HepG2 (cell line): ENCODE data around the gene LRRC8E. TPM values are rescaled to one million over a fixed set of nuclear protein-coding genes. Genes with fewer than 3 reads are reported as not detected.

Experiments
- ATAC-seq: fragments of 200-7000 bp; cut with Tn5 transposase; 3 replicates; pipeline ENCODE4 v1.9.1; 2020; ENCODE audit warnings: mild to moderate bottlenecking, moderate library complexity
- BruUV-seq: library from RNA; stranded (reverse); fragments of 400-500 nt; replicated peaks from 2 replicates; lab custom pipeline; 2021; lab: Mats Ljungman, UMichigan
- CTCF ChIA-PET: fragments of 300-600 bp; formaldehyde crosslinking; extraction: SDS; loops from one replicate; lab custom pipeline; 2021; ENCODE audit warnings: low total read pairs, inconsistent platforms, low intra/inter-chr PET ratio; lab: Yijun Ruan, JAX
- POLR2A ChIA-PET: fragments of 350-600 bp; sonication (Branson Sonifier 250); formaldehyde crosslinking; loops from one replicate; lab custom pipeline; 2020; ENCODE audit warnings: antibody characterized with exemption, inconsistent platforms; lab: Yijun Ruan, JAX
- DNase-seq: peaks from one replicate; pipeline ENCODE4 v3.0.0-alpha.2; 2015; ENCODE audit warnings: low spot score
- FAIRE-seq: peaks from 3 replicates; lab custom pipeline; 2011; peaks lifted over from hg19 to GRCh38; lab: Jason Lieb, UNC
- H2AFZ ChIP-seq: one replicate; pipeline ENCODE4 v1.6.1; 2011; ENCODE audit warnings: low read length, inconsistent platforms
- H3K27ac ChIP-seq: fragments of 300-600 bp; 3 replicates; pipeline ENCODE4 v1.8.0; 2011; ENCODE audit warnings: mixed run types, mild to moderate bottlenecking, mixed read lengths, low read length, inconsistent platforms; ENCODE audit not compliant: insufficient read depth; ENCODE audit errors: extremely low read length
- H3K27me3 ChIP-seq, 2 experiments: fragments of 200-600 bp in 1 of 2; 2 replicates in 1 of 2; 3 replicates in 1 of 2; pipeline versions ENCODE4 v1.6.0 to v1.8.0; 2011; ENCODE audit warnings: low read length in 2 of 2, mild to moderate bottlenecking in 2 of 2, moderate library complexity in 2 of 2, inconsistent platforms in 1 of 2; ENCODE audit not compliant: insufficient read depth in 2 of 2, control insufficient read depth in 1 of 2
- H3K36me3 ChIP-seq, 2 experiments: fragments of 200-600 bp in 1 of 2; replicated peaks in 1 of 2; 2 replicates in 1 of 2; 3 replicates in 1 of 2; pipeline versions ENCODE4 v1.5.1 to v1.8.0; 2011; ENCODE audit warnings: low read length in 2 of 2, inconsistent platforms in 1 of 2; ENCODE audit not compliant: insufficient read depth in 2 of 2, control insufficient read depth in 1 of 2
- H3K4me1 ChIP-seq: 2 replicates; pipeline ENCODE4 v1.5.1; 2012; ENCODE audit warnings: low read length, inconsistent platforms; ENCODE audit not compliant: insufficient read depth
- H3K4me2 ChIP-seq: 2 replicates; pipeline ENCODE4 v1.6.0; 2011; ENCODE audit warnings: low read depth, low read length, inconsistent platforms
- H3K4me3 ChIP-seq, 3 experiments: fragments of 200-600 bp in 1 of 3; sonication (generic), shearing (Covaris generic) in 1 of 3; replicated peaks in 1 of 3; 2 replicates each; pipeline ENCODE4 v1.5.1; 2011 to 2016; ENCODE audit warnings: low read length in 3 of 3, inconsistent platforms in 2 of 3, low read depth in 2 of 3, mild to moderate bottlenecking in 2 of 3, control low read depth in 1 of 3, mixed read lengths in 1 of 3; ENCODE audit not compliant: insufficient read depth in 1 of 3
- H3K79me2 ChIP-seq: one replicate; pipeline ENCODE4 v1.6.1; 2011; ENCODE audit warnings: low read length, inconsistent platforms; ENCODE audit not compliant: insufficient read depth
- H3K9ac ChIP-seq: 2 replicates; pipeline ENCODE4 v1.6.0; 2011; ENCODE audit warnings: mild to moderate bottlenecking, low read depth, low read length, inconsistent platforms; ENCODE audit not compliant: insufficient read depth
- H3K9me3 ChIP-seq: 2 replicates; pipeline ENCODE4 v1.5.1; 2012; ENCODE audit warnings: mild to moderate bottlenecking, low read length
- H4K20me1 ChIP-seq: 2 replicates; pipeline ENCODE4 v1.6.0; 2011; ENCODE audit warnings: inconsistent platforms, mild to moderate bottlenecking, low read length, moderate library complexity; ENCODE audit not compliant: insufficient read depth
- ADNP ChIP-seq: sonication (generic); formaldehyde crosslinking; IDR thresholded peaks from 2 replicates; pipeline ENCODE4 v1.4.0; 2020; ENCODE audit warnings: missing genetic modification reagents
- FOXO1 ChIP-seq: sonication (generic); formaldehyde crosslinking; IDR thresholded peaks from 2 replicates; pipeline ENCODE4 v1.4.0; 2020; ENCODE audit warnings: missing genetic modification reagents
- GABPA ChIP-seq, 2 experiments: IDR thresholded peaks; 2 replicates each; pipeline ENCODE4 v1.6.1; 2011 to 2016; ENCODE audit warnings: low read depth in 2 of 2, low read length in 1 of 2, missing biosample characterization in 1 of 2, missing genetic modification characterization in 1 of 2
- HNF4A ChIP-seq: sonication (generic); formaldehyde crosslinking; IDR thresholded peaks from 2 replicates; pipeline ENCODE4 v1.4.0; 2020; ENCODE audit warnings: missing genetic modification reagents
- HNF4G ChIP-seq, 2 experiments: sonication (generic) in 1 of 2; formaldehyde crosslinking in 1 of 2; IDR thresholded peaks; 2 replicates each; pipeline versions ENCODE4 v1.4.0 to v1.6.1; 2011 to 2020; ENCODE audit warnings: borderline replicate concordance in 2 of 2, low read depth in 2 of 2, mild to moderate bottlenecking in 2 of 2, low read length in 1 of 2, missing genetic modification reagents in 1 of 2, moderate library complexity in 1 of 2
- JUN ChIP-seq: sonication (generic); formaldehyde crosslinking; IDR thresholded peaks from 2 replicates; pipeline ENCODE4 v1.4.0; 2020; ENCODE audit warnings: mild to moderate bottlenecking, missing genetic modification reagents
- LCORL ChIP-seq, 2 experiments: fragments of 450-650 bp in 1 of 2; sonication (generic) in 1 of 2; formaldehyde crosslinking in 1 of 2; IDR thresholded peaks; 2 replicates each; pipeline versions ENCODE4 v1.5.0 to v1.6.1; 2017 to 2020; ENCODE audit warnings: antibody characterized with exemption in 1 of 2, missing genetic modification reagents in 1 of 2
- PATZ1 ChIP-seq: sonication (generic); formaldehyde crosslinking; IDR thresholded peaks from 2 replicates; pipeline ENCODE4 v1.4.0; 2020; ENCODE audit warnings: missing genetic modification reagents
- SATB2 ChIP-seq: sonication (generic); formaldehyde crosslinking; IDR thresholded peaks from 2 replicates; pipeline ENCODE4 v1.5.0; 2020; ENCODE audit warnings: missing genetic modification reagents
- SMAD1 ChIP-seq: sonication (generic); formaldehyde crosslinking; IDR thresholded peaks from 2 replicates; pipeline ENCODE4 v1.4.0; 2020; ENCODE audit warnings: missing genetic modification reagents, low read depth, mild to moderate bottlenecking, borderline replicate concordance
- SRSF1 ChIP-seq: fragments of 200-400 bp; formaldehyde crosslinking; optimal IDR thresholded peaks from 2 replicates; pipeline ENCODE3; 2017; ENCODE audit warnings: mild to moderate bottlenecking, low read depth, low read length, moderate library complexity
- SRSF4 ChIP-seq: fragments of 200-400 bp; formaldehyde crosslinking; IDR thresholded peaks from one replicate; pipeline ENCODE4 v1.6.1; 2018; ENCODE audit warnings: mild to moderate bottlenecking, low read depth, low read length, moderate library complexity; ENCODE audit not compliant: poor library complexity, severe bottlenecking
- TARDBP ChIP-seq: sonication (generic); formaldehyde crosslinking; IDR thresholded peaks from 2 replicates; pipeline ENCODE4 v1.8.0; 2022; ENCODE audit warnings: mild to moderate bottlenecking, missing genetic modification reagents
- UBTF ChIP-seq: sonication (generic); formaldehyde crosslinking; IDR thresholded peaks from 2 replicates; pipeline ENCODE4 v1.4.0; 2020; ENCODE audit warnings: mild to moderate bottlenecking, missing genetic modification reagents
- ZEB1 ChIP-seq: IDR thresholded peaks from 2 replicates; pipeline ENCODE4 v1.6.1; 2012; ENCODE audit warnings: mild to moderate bottlenecking, low read depth, inconsistent platforms; ENCODE audit not compliant: insufficient replicate concordance
- ZNF3 ChIP-seq: IDR thresholded peaks from 2 replicates; pipeline ENCODE4 v1.7.0; 2017; ENCODE audit warnings: inconsistent platforms
- ZNF652 ChIP-seq: IDR thresholded peaks from 2 replicates; pipeline ENCODE4 v1.6.1; 2016; ENCODE audit warnings: low read depth, borderline replicate concordance
- ZNF768 ChIP-seq: sonication (generic); formaldehyde crosslinking; IDR thresholded peaks from 2 replicates; pipeline ENCODE4 v1.4.0; 2020; ENCODE audit warnings: missing genetic modification reagents
- ZNF781 ChIP-seq: sonication (generic); formaldehyde crosslinking; IDR thresholded peaks from 2 replicates; pipeline ENCODE4 v1.5.1; 2020; ENCODE audit warnings: borderline replicate concordance, mild to moderate bottlenecking, missing genetic modification reagents; ENCODE audit errors: not compliant biosample characterization
- WGBS: methylation state at CpG from one replicate; pipeline ENCODE4 v1.1.6; 2017; ENCODE audit warnings: low lambda C conversion rate; 5-methylcytosine and 5-hydroxymethylcytosine counted together
- in situ Hi-C: cut with HindIII; loops from 2 replicates; pipeline ENCODE4 v1.10.0; 2017; ENCODE audit warnings: low pct_unique_long_range_greater_than_20kb; ENCODE audit not compliant: extremely low pct_ligation_motif_present
- intact Hi-C: fragments of 100-400 bp; cut with micrococcal nuclease; formaldehyde crosslinking; loops from one replicate; pipeline ENCODE4 v1.10.0; 2022; ENCODE audit not compliant: unreplicated experiment
- polyA plus RNA-seq, 8 experiments: library from polyadenylated mRNA; depleted of rRNA in 3 of 8; stranded (reverse) in 7 of 8; unstranded in 1 of 8; fragments of >200 nt; fragmentation: Illumina TruSeq in 4 of 8; extraction: Trizol in 4 of 8; gene quantifications; 2 replicates each; pipeline versions ENCODE4 v1.2.1 to v1.2.3, GENCODE V29; 2011 to 2016; ENCODE audit warnings: low read depth in 4 of 8, missing spikeins in 1 of 8, mixed read lengths in 1 of 8; ENCODE audit not compliant: insufficient read depth in 1 of 8
- total RNA-seq, 5 experiments: library from RNA; depleted of rRNA; stranded (reverse); fragments of >200 nt; fragmentation: Illumina TruSeq; extraction: Trizol; gene quantifications; 2 replicates each; pipeline ENCODE4 v1.2.3, GENCODE V29; 2016; ENCODE audit warnings: low read depth in 1 of 5

LRRC8E gene
- total and polyA plus RNA-seq, 2 of the 13 experiments (the other 11 are each of a cell fraction or from before 2014, with no cell fraction given): 8.0 to 10.3 TPM

DNA sequence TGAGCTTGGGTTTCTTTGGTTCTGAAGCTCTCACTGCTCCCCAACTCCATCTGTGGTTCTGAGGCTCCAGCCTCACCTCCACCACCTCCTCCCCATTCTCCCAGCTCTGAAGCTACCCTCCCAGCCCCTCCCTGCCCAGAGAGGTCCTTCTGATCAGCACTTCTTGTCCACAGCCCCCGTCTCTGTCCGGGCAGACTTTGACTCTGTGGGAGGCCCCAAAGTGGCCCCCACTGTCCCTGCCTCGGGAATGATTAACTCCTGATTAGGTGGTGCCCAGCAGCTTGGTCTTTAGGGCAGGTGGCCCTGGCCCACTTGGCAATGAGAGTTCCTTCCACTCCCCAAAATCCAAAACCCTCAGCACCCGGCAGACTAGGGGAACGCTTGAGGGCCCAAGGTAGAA lies 43.9 kb upstream of the LRRC8E start:
- H3K79me2 ChIP-seq: no peaks in the 10 kb centered on the region
- no peaks in the 10 kb centered on the region for H3K9me3 ChIP-seq
- H3K27me3 ChIP-seq: no peaks in the 10 kb centered on the region
- in situ Hi-C loops (no loop called here), intact Hi-C loops (no loop called here)
- H3K27ac ChIP-seq: no peak overlapping the region
- DNase-seq (no peak), FAIRE-seq (no peak), ATAC-seq (peak; percentile 57)
- ChIA-PET CTCF (no interaction called here), POLR2A (interaction anchor here (0.8 to 1.6 kb wide), 3 partner anchors 43 to 99 kb away, joined by 3 to 6 read pairs (median 5); partner anchors contain the start of genes SNAPC2 and TIMM44)
- H3K9ac ChIP-seq: no peak overlapping the region
- no TSS peak for BruUV-seq
- H3K36me3 ChIP-seq: no peaks in the 10 kb centered on the region
- H3K4me1 ChIP-seq: peaks cover 27% of the 10 kb centered on the region
- H3K4me2 ChIP-seq: peak overlapping the region; percentile 56
- H2AFZ ChIP-seq: no peak overlapping the region
- no peaks in the 10 kb centered on the region for H4K20me1 ChIP-seq
- 3% methylated on average over 5 of the region's 5 CpGs for WGBS
- H3K4me3 ChIP-seq: peak overlapping the region in 2 of 3 experiments; percentile 19 to 48; a peak in 3 of 6 replicates
- no peak for TF ChIP-seq ZNF3 (CRISPR knock-in tag)
- TF ChIP-seq HNF4A: peak; percentile 61
- no peak for TF ChIP-seq JUN (CRISPR knock-in tag)
- TF ChIP-seq TARDBP (CRISPR knock-in tag): no peak
- TF ChIP-seq ADNP (CRISPR knock-in tag): no peak
- TF ChIP-seq ZNF781 (CRISPR knock-in tag): no peak
- no peak for TF ChIP-seq SRSF4
- TF ChIP-seq PATZ1 (CRISPR knock-in tag): peak; percentile 94
- TF ChIP-seq GABPA (IDR thresholded peaks at IDR 0.05; ENCODE audit: low read depth, low read length): no peak
- TF ChIP-seq GABPA (CRISPR knock-in tag; IDR thresholded peaks at IDR 0.05; ENCODE audit: low read depth): 0 out of 2 replicates have a peak, but pooled peaks have one; percentile 10
- peak; percentile 49; the same call in 1 of the 2 replicates for TF ChIP-seq ZNF652 (CRISPR knock-in tag)
- TF ChIP-seq LCORL (IDR thresholded peaks at IDR 0.05): no peak
- peak; percentile 16; the same call in 1 of the 2 replicates for TF ChIP-seq LCORL (CRISPR knock-in tag; IDR thresholded peaks at IDR 0.05)
- TF ChIP-seq ZNF768 (CRISPR knock-in tag): peak; percentile 57; the same call in 1 of the 2 replicates
- peak; percentile 70 for TF ChIP-seq SRSF1
- TF ChIP-seq UBTF: peak; percentile 26; the same call in 1 of the 2 replicates
- TF ChIP-seq SATB2 (CRISPR knock-in tag): no peak
- TF ChIP-seq HNF4G (IDR thresholded peaks at IDR 0.05; ENCODE audit: borderline replicate concordance, low read depth, low read length): peak; percentile 47
- TF ChIP-seq HNF4G (CRISPR knock-in tag; IDR thresholded peaks at IDR 0.05; ENCODE audit: borderline replicate concordance, low read depth): no peak
- no peak for TF ChIP-seq FOXO1 (CRISPR knock-in tag)
- no peak for TF ChIP-seq ZEB1
- no peak for TF ChIP-seq SMAD1
